Lower leg skin (tissue), 4 donors: ENCODE results near the gene GRB7. TPM values are rescaled to one million over a fixed set of nuclear protein-coding genes. Genes with fewer than 3 reads are reported as not detected.

Source experiments
- DNase-seq, 2 donors: peaks; one replicate each; pipeline ENCODE4 v3.0.0-alpha.2; 2019; ENCODE audit warnings: low spot score in 2 of 2
- H3K4me3 ChIP-seq: fragments of 200-600 bp; sonication (generic); 2 replicates; pipeline ENCODE4 v1.5.1; 2017; ENCODE audit warnings: mild to moderate bottlenecking, low read depth; ENCODE audit not compliant: poor library complexity, severe bottlenecking
- POLR2A ChIP-seq, 2 donors: fragments of 450-650 bp; IDR thresholded peaks; one replicate each; pipeline ENCODE4 v1.6.1; 2016 to 2017; ENCODE audit warnings: antibody characterized with exemption in 2 of 2, mild to moderate bottlenecking in 1 of 2, moderate library complexity in 1 of 2
- WGBS, 2 donors: methylation state at CpG; one replicate each; pipeline ENCODE4 v1.1.5; 2018; 5-methylcytosine and 5-hydroxymethylcytosine counted together
- intact Hi-C: fragments of 100-400 bp; cut with DNase I; formaldehyde crosslinking; loops from one replicate; pipeline ENCODE4 v1.15.0; 2023; ENCODE audit warnings: low total_unique reads
- total RNA-seq, 4 donors: library from RNA; depleted of rRNA; stranded (reverse); fragments of >200 nt; gene quantifications; one replicate each; pipeline ENCODE4 v1.1.0, GENCODE V29; 2016
- TF ChIP-seq, protein P1 (sequence below), 3 donors: fragments of 450-650 bp; IDR thresholded peaks; one replicate each; pipeline ENCODE4 v1.5.1; 2016; ENCODE audit warnings: antibody characterized with exemption in 3 of 3, mild to moderate bottlenecking in 3 of 3, moderate library complexity in 2 of 3

GRB7 gene
- total RNA-seq, 4 donors from 2014 or later = 66.0 to 148 (median 97.4) TPM

DNA sequence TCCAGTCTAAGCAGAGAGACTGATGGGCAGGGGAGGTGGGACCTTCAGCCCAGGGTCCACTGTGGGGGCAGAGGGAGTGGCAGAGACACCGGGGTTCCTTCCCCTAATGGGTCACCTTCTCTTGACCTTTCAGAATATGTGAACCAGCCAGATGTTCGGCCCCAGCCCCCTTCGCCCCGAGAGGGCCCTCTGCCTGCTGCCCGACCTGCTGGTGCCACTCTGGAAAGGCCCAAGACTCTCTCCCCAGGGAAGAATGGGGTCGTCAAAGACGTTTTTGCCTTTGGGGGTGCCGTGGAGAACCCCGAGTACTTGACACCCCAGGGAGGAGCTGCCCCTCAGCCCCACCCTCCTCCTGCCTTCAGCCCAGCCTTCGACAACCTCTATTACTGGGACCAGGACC, 10.2 kb upstream of the GRB7 start:
- no peak for DNase-seq
- no peak for TF ChIP-seq POLR2A (IDR thresholded peaks at IDR 0.05)
- TF ChIP-seq, protein P1, sequence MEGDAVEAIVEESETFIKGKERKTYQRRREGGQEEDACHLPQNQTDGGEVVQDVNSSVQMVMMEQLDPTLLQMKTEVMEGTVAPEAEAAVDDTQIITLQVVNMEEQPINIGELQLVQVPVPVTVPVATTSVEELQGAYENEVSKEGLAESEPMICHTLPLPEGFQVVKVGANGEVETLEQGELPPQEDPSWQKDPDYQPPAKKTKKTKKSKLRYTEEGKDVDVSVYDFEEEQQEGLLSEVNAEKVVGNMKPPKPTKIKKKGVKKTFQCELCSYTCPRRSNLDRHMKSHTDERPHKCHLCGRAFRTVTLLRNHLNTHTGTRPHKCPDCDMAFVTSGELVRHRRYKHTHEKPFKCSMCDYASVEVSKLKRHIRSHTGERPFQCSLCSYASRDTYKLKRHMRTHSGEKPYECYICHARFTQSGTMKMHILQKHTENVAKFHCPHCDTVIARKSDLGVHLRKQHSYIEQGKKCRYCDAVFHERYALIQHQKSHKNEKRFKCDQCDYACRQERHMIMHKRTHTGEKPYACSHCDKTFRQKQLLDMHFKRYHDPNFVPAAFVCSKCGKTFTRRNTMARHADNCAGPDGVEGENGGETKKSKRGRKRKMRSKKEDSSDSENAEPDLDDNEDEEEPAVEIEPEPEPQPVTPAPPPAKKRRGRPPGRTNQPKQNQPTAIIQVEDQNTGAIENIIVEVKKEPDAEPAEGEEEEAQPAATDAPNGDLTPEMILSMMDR (IDR thresholded peaks at IDR 0.05) = no peak
- WGBS, 2 donors = 68 to 71% methylated on average over 10 of the region's 10 CpGs
- H3K4me3 ChIP-seq = no peak overlapping the region
- intact Hi-C loops = no loop called here

DNA sequence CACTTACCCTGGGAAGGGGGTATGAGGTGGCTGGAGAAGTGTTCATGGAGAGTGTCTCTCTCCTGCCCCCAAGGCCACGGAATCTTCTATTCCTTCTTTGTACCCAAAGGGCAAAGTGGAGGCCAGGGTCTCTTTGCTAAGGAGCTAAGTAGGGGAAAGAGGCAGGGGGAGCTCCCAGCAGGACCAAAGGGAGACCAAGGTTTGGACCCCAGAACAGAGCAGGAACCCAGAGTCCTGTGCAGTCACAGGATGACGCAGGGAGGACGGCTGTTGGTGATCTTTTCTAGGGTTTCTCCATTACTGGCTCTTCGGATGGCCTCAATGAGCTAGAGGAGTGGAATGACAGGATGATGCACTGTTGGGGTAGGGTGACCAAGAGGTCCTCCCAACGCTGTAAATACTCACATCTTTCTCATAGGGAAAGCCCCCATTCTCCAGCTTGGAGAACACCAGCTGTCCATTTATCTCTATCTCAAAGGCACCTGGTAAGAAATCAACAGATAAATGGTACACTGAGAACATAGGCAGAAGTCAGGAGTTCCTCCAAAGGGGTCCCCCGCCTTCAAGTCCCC, 8.4 kb upstream of the GRB7 start:
- WGBS, 2 donors = 81% methylated on average over 6 of the region's 6 CpGs
- no peak overlapping the region for H3K4me3 ChIP-seq

DNA sequence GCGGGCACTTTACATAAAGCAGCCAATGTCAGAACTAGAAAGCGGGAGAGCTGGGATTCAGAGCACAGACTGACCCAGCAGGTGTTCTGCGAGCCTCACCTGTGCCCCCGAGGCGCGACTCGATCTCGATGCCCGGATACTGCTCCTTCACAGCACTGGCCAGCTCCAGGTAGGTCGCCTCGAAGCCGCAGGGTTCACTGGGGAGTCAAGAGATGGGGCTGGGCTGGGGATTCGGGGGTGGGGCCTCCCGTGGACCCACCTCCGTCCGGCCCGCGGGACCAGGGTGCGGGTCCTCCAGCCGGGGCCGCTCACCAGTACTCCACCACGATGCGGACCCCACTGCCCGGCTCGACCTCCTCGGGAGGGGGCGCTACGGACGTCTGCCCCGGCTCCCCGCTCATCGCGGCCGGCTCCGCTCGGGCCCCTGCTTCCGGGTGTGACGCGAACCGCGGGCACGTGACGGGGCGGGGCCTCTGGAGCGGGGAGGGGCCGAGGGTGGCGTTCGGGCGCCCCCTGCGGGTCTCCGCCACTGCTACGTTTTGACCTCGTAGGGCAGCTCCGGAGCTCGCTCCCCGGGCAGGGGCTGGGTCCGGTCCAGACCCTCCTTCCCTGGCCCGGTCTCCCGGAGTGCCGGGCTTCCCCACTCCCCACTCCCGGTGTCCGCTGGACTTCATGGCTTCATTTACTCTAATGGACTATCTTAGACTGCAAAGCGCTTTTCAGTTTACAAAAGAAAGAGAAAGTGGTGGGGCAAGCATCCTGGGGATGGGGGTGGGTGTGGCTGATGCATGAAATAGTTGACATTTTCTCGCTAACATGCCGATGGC, 7.4 kb upstream of the GRB7 start, which contains the start of gene MIEN1:
Gene MIEN1 (minus strand): TSS at position 438 of the 827 bp plus-strand sequence. CDS start 37 bp downstream, at position 401.
- DNase-seq = peak; percentile 84 to 98
- H3K4me3 ChIP-seq = peak within 1 kb of the TSS; percentile 53
- peak in 1 of 2 donors; percentile 52 for TF ChIP-seq POLR2A (IDR thresholded peaks at IDR 0.05)
- TF ChIP-seq, protein P1 (IDR thresholded peaks at IDR 0.05) = peak in 1 of 3 donors; percentile 77
- 2% methylated on average over 21 to 24 of the region's 65 CpGs for WGBS, 2 donors
- intact Hi-C loops = no loop called here

More for the DNA sequence above, 8.4 kb upstream of the GRB7 start:
- no peak for TF ChIP-seq POLR2A (IDR thresholded peaks at IDR 0.05)
- TF ChIP-seq, protein P1 (IDR thresholded peaks at IDR 0.05) = no peak
- intact Hi-C loops = no loop called here
- no peak for DNase-seq

DNA sequence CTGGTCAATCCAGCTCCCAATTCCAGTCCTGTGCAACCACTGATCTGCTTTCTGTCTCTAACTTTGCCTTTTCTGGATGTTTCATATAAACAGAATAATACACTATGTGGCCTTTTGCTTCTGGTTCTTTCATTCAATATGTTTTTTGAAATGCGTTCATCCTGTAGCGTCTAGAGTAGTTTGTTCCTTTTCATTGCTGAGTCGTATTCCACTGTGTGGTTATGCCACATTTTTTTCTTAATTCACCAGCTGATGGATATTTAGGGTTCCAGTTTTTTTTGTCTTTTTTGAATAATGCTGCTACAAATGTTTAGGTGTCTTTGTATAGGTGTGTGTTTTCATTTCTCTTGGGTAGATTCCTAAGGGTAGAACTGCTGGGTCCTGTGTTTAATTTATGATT, 5.2 kb upstream of the GRB7 start:
- intact Hi-C loops = no loop called here
- no peak for TF ChIP-seq POLR2A (IDR thresholded peaks at IDR 0.05)
- TF ChIP-seq, protein P1 (IDR thresholded peaks at IDR 0.05) = no peak
- WGBS, 2 donors = 92 to 97% methylated on average over 3 of the region's 3 CpGs
- DNase-seq = no peak
- no peak overlapping the region for H3K4me3 ChIP-seq

DNA sequence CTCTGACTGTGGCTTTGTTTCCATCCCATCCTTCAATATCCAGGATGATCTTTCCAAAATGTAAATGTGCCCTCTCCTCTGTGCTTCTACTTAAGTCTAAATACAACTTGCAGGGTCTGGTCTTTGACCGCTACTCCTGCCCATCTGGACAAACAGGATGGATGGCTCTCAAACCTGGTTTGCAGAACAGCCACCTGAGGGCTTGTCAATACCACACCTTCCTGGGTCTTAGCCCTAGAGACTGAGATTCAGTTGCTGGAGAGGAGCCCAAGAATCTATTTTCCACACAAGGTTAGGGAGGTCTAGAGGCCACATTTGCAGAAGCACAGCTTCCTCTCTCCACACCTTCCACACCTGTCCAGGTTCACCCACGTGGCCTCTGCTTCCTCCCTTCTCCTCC, 1.9 kb upstream of the GRB7 start:
- intact Hi-C loops = no loop called here
- no peak for TF ChIP-seq POLR2A (IDR thresholded peaks at IDR 0.05)
- TF ChIP-seq, protein P1 (IDR thresholded peaks at IDR 0.05) = no peak
- DNase-seq = no peak
- H3K4me3 ChIP-seq = no peak overlapping the region
- 63 to 73% methylated on average over 2 of the region's 2 CpGs for WGBS, 2 donors
